Measurements from ENCODE around the gene COASY.
A peak's percentile ranks its signal among the peaks of the same experiment; 100 is the strongest.

The COASY gene

GRCh38 chr17:42522263-42522790 lies 39.6 kb upstream of the COASY start:
- Mint-ChIP-seq H3K27me3 (no peaks in the 10 kb centered on the region), H3K9me3 (no peaks in the 10 kb centered on the region), H3K4me1 (peaks cover 6 to 21% of the 10 kb centered on the region in 2 donors), H3K36me3 (peaks cover 44 to 53% of the 10 kb centered on the region in 2 donors), H3K4me3 (no peak overlapping the region), H3K27ac (peak overlapping the region; percentile 47)
- no peak for DNase-seq
- no peak for ATAC-seq (replicated peaks)

GRCh38 chr17:42522798-42523278 lies 39.1 kb upstream of the COASY start:
- ATAC-seq (replicated peaks) (no peak), DNase-seq (no peak)
- H3K36me3 Mint-ChIP-seq, result peaks cover 40 to 48% of the 10 kb centered on the region in 2 donors
- H3K9me3 Mint-ChIP-seq, result no peaks in the 10 kb centered on the region
- H3K4me3 Mint-ChIP-seq, result no peak overlapping the region
- peak overlapping the region; percentile 47 for H3K27ac Mint-ChIP-seq
- H3K4me1 Mint-ChIP-seq, result peaks cover 7 to 20% of the 10 kb centered on the region in 2 donors
- H3K27me3 Mint-ChIP-seq, result no peaks in the 10 kb centered on the region

- H3K4me1 Mint-ChIP-seq, result peaks cover 3 to 19% of the 10 kb centered on the region in 2 donors
- no peaks in the 10 kb centered on the region for H3K27me3 Mint-ChIP-seq
- H3K36me3 Mint-ChIP-seq, result peaks cover 28 to 30% of the 10 kb centered on the region in 2 donors
- no peak overlapping the region for H3K27ac Mint-ChIP-seq
- no peak overlapping the region for H3K4me3 Mint-ChIP-seq
- H3K9me3 Mint-ChIP-seq, result no peaks in the 10 kb centered on the region
- DNase-seq (no peak), ATAC-seq (replicated peaks) (no peak)
These were observed 36.7 kb upstream of the COASY start for GRCh38 chr17:42525221-42525620.

GRCh38 chr17:42526031-42526444 lies 35.9 kb upstream of the COASY start:
- DNase-seq, result no peak

GRCh38 chr17:42527932-42528331 lies 34.0 kb upstream of the COASY start:
- DNase-seq, result no peak
- Mint-ChIP-seq H3K27me3 (no peaks in the 10 kb centered on the region), H3K36me3 (peaks cover 4% of the 10 kb centered on the region in 2 donors), H3K4me3 (no peak overlapping the region), H3K9me3 (no peaks in the 10 kb centered on the region), H3K27ac (no peak overlapping the region), H3K4me1 (peaks cover 14 to 35% of the 10 kb centered on the region in 2 donors)
- ATAC-seq (replicated peaks), result no peak

More at GRCh38 chr17:42526031-42526444, 35.9 kb upstream of the COASY start:
- H3K36me3 Mint-ChIP-seq, result peaks cover 22 to 23% of the 10 kb centered on the region in 2 donors
- no peak for ATAC-seq (replicated peaks)
- H3K9me3 Mint-ChIP-seq, result no peaks in the 10 kb centered on the region
- H3K4me3 Mint-ChIP-seq, result no peak overlapping the region
- no peaks in the 10 kb centered on the region for H3K27me3 Mint-ChIP-seq
- peaks cover 9 to 25% of the 10 kb centered on the region in 2 donors for H3K4me1 Mint-ChIP-seq
- H3K27ac Mint-ChIP-seq, result no peak overlapping the region

- Mint-ChIP-seq H3K9me3 (no peaks in the 10 kb centered on the region), H3K36me3 (no peaks in the 10 kb centered on the region), H3K4me1 (peaks cover 14 to 35% of the 10 kb centered on the region in 2 donors), H3K4me3 (no peak overlapping the region), H3K27ac (no peak overlapping the region), H3K27me3 (no peaks in the 10 kb centered on the region)
- DNase-seq, result no peak
- ATAC-seq (replicated peaks), result no peak
These were observed 32.9 kb upstream of the COASY start for GRCh38 chr17:42529061-42529460.

GRCh38 chr17:42530952-42531454 lies 30.9 kb upstream of the COASY start:
- Mint-ChIP-seq H3K4me3 (no peak overlapping the region), H3K36me3 (no peaks in the 10 kb centered on the region), H3K4me1 (peaks cover 21 to 44% of the 10 kb centered on the region in 2 donors), H3K27me3 (no peaks in the 10 kb centered on the region), H3K27ac (peak overlapping the region; percentile 71), H3K9me3 (no peaks in the 10 kb centered on the region)
- ATAC-seq (replicated peaks) (no peak), DNase-seq (no peak)

- ATAC-seq (replicated peaks) (peak; percentile 16 to 17), DNase-seq (peak; percentile 33)
- Mint-ChIP-seq H3K9me3 (no peaks in the 10 kb centered on the region), H3K36me3 (peaks cover 2% of the 10 kb centered on the region in 2 donors), H3K4me3 (peak overlapping the region; percentile 81 to 90), H3K27me3 (no peaks in the 10 kb centered on the region), H3K4me1 (peaks cover 21 to 48% of the 10 kb centered on the region in 2 donors), H3K27ac (peak overlapping the region; percentile 71)
These were observed 30.2 kb upstream of the COASY start for GRCh38 chr17:42531455-42532354.

- Mint-ChIP-seq H3K27ac (peak overlapping the region; percentile 94), H3K4me3 (peak overlapping the region; percentile 80 to 84), H3K9me3 (no peaks in the 10 kb centered on the region), H3K4me1 (peaks cover 28 to 53% of the 10 kb centered on the region in 2 donors), H3K27me3 (no peaks in the 10 kb centered on the region), H3K36me3 (peaks cover 18 to 21% of the 10 kb centered on the region in 2 donors)
- DNase-seq (no peak), ATAC-seq (replicated peaks) (peak; percentile 43 to 46)
These were observed 26.5 kb upstream of the COASY start for GRCh38 chr17:42535155-42536047.

- H3K36me3 Mint-ChIP-seq, result peaks cover 24 to 25% of the 10 kb centered on the region in 2 donors
- ATAC-seq (replicated peaks) (peak; percentile 93 to 95), DNase-seq (peak; percentile 92)
- H3K9me3 Mint-ChIP-seq, result no peaks in the 10 kb centered on the region
- H3K27me3 Mint-ChIP-seq, result no peaks in the 10 kb centered on the region
- peak within 1 kb of the TSS; percentile 94 for H3K27ac Mint-ChIP-seq
- H3K4me1 Mint-ChIP-seq, result peaks cover 24 to 46% of the 10 kb centered on the region in 2 donors
- H3K4me3 Mint-ChIP-seq, result peak within 1 kb of the TSS; percentile 96 to 98
These were observed 25.9 kb upstream of the COASY start, which contains the start of gene NAGLU for GRCh38 chr17:42536048-42536371. NAGLU (plus strand) TSS chr17:42536241; CDS start chr17:42536273, 32 bp downstream.

GRCh38 chr17:42536372-42537155 lies 25.4 kb upstream of the COASY start:
- H3K9me3 Mint-ChIP-seq, result no peaks in the 10 kb centered on the region
- ATAC-seq (replicated peaks), result peak; percentile 74 to 81

GRCh38 chr17:42537156-42537805 lies 24.7 kb upstream of the COASY start:
- Mint-ChIP-seq H3K9me3 (no peaks in the 10 kb centered on the region), H3K36me3 (peaks cover 26 to 30% of the 10 kb centered on the region in 2 donors), H3K27ac (peak overlapping the region; percentile 85), H3K4me1 (peaks cover 17 to 36% of the 10 kb centered on the region in 2 donors), H3K27me3 (no peaks in the 10 kb centered on the region), H3K4me3 (peak overlapping the region; percentile 96 to 98)
- DNase-seq, result no peak
- ATAC-seq (replicated peaks), result no peak

More at GRCh38 chr17:42536372-42537155, 25.4 kb upstream of the COASY start:
- H3K4me3 Mint-ChIP-seq, result peak overlapping the region; percentile 96 to 98
- peak; percentile 75 for DNase-seq
- peak overlapping the region; percentile 85 for H3K27ac Mint-ChIP-seq
- peaks cover 21 to 41% of the 10 kb centered on the region in 2 donors for H3K4me1 Mint-ChIP-seq
- no peaks in the 10 kb centered on the region for H3K27me3 Mint-ChIP-seq
- H3K36me3 Mint-ChIP-seq, result peaks cover 26 to 30% of the 10 kb centered on the region in 2 donors

Measured in stimulated activated naive B cell treated with anti-CD40 and anti-IgM and Interleukin-4, amounts not matched to agents 10 μg/mL and 1 μg/mL and 100 μg/mL, for 72 hours (primary cell).